Measurements from ENCODE around the gene CDC14A.

DNA sequence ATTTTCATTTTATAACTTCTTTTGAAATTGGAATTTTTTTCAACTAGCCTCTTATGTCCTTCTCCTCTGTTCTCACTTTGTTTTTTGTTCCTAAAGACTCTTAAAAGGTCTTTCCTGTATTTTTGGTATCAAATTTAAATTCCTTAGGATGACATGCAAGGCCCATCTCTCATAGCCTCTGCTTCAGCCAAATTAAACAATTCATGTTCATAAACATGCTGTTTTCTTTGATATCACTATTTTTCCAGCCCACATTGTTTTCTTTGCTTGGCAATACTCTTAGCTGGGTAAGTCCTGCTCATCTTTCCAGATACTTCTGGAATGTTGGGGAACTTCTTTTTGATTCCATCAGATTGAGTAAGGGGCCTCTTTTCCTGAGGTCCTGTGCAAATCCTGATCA lies 129.9 kb downstream of the CDC14A start:
- TF ChIP-seq, protein P1, sequence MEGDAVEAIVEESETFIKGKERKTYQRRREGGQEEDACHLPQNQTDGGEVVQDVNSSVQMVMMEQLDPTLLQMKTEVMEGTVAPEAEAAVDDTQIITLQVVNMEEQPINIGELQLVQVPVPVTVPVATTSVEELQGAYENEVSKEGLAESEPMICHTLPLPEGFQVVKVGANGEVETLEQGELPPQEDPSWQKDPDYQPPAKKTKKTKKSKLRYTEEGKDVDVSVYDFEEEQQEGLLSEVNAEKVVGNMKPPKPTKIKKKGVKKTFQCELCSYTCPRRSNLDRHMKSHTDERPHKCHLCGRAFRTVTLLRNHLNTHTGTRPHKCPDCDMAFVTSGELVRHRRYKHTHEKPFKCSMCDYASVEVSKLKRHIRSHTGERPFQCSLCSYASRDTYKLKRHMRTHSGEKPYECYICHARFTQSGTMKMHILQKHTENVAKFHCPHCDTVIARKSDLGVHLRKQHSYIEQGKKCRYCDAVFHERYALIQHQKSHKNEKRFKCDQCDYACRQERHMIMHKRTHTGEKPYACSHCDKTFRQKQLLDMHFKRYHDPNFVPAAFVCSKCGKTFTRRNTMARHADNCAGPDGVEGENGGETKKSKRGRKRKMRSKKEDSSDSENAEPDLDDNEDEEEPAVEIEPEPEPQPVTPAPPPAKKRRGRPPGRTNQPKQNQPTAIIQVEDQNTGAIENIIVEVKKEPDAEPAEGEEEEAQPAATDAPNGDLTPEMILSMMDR (IDR thresholded peaks at IDR 0.05): no peak
- no peak for TF ChIP-seq POLR2A (IDR thresholded peaks at IDR 0.05)

All from uterus (tissue), 2 donors.